Myocyte (in vitro differentiated cells): ENCODE results near the gene MAST3. TPM values are rescaled to one million over a fixed set of nuclear protein-coding genes. Genes with fewer than 3 reads are reported as not detected.
A peak's percentile ranks its signal among the peaks of the same experiment; 100 is the strongest.

Experiments
- DNase-seq: peaks from one replicate; pipeline ENCODE4 v3.0.0-alpha.2; 2012; ENCODE audit warnings: low read depth
- total RNA-seq: library from RNA; depleted of rRNA; stranded (reverse); fragments of >200 nt; gene quantifications from 2 replicates; pipeline ENCODE4 v1.2.3, GENCODE V29; 2014

MAST3 gene
- total RNA-seq, 1 donor from 2014 or later: 5.8 TPM

DNA sequence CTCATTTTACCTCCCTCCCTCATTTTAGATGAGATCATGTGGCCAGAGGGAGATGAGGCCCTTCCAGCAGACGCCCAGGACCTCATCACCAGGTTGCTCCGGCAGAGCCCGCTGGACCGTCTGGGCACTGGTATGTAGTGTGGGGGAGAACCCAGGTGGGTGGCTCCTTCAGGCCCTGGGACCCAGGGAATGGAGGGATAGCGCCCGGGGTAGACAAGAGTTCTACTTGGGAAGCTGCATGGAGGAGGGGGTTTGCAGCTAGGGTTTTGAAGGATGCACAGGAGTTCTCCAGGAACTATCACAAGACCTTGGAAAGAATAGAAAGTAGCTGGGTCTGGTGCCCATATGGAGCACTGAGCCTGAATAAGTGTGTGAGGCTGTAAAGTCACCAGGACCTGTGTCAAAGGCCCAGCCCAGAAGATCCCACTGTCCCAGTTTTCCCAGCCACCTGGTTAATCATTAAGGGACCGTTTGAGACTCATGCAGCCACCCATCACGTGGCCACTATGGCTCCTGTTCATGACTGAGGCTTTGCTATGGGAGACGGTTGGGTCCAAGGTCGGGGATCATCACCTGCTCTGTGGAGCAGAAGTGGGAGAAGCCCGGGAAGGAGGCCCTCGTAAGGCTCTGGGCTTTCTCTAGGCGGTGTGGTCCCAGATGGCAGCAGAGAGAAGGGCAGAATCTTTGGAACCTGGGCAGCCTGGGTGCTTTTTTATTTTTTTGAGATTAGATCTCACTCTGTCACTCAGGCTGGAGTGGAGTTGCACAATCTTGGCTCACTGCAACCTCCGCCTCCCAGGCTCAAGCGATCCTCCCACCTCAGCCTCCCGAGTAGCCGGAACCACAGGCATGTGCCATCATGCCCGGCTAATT lies 38.4 kb downstream of the MAST3 start:
- no peak for DNase-seq

DNA sequence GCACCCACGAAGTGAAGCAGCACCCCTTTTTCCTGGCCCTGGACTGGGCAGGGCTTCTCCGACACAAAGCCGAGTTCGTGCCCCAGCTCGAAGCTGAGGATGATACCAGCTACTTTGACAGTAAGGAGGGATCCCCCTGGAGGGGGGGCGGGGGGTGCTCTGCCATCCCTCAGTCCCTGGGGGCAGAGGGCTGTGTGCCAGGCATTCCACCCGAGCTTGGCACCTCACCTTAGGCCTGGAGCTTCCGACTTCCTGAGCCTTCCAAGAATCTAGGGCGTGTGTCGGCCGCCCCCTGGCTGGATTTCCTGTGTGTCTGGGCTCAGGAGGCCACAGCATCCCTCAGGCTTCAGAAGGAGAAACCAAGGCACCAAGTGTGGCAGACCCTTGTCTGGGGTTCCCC lies 39.7 kb downstream of the MAST3 start:
- DNase-seq: no peak

GRCh38 chr19:18137657-18138339 lies 40.2 kb downstream of the MAST3 start:
- DNase-seq: no peak

DNA sequence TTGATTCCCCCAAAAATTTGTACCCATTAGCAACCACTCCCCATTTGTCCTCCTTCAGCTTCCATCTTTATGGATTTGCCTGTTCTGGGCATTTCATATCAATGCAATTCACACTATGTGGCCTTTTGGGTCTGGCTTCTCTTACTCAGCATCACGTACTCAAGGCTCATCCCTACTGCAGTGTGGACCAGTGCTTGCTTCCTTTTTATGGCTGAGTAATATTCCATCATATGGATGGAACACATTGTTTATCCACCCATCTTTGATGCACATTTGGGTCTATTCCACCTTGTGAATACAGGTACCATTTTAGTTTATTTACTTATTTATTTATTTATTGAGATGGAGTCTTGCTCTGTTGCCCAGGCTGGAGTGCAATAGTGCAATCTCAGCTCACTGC lies 42.9 kb downstream of the MAST3 start:
- DNase-seq: no peak

- DNase-seq: no peak
Measured at GRCh38 chr19:18141031-18141430, 43.5 kb downstream of the MAST3 start.

DNA sequence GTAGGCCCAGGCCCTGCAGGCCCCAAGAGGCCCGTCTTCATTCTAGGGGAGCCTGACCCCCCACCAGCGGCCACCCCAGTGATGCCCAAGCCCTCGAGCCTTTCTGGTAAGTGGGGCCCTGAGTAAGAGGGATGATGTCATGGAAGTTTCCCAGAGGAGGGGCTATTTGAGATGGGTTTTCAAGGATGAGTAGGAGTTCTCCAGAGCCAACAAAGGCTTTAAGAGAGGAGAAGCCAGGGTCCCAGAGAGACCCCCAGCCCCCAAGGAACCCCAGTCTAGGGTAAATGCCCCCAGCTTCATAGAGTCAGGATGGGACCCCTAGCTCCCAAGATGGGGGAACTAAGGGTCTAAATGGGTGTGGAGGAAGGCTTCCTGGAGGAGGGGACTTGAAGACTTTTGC lies 46.3 kb downstream of the MAST3 start:
- no peak for DNase-seq

- no peak for DNase-seq
Measured at GRCh38 chr19:18144361-18144760, 46.8 kb downstream of the MAST3 start.

GRCh38 chr19:18144906-18145305 lies 47.3 kb downstream of the MAST3 start:
- DNase-seq: no peak

GRCh38 chr19:18145391-18145999 lies 47.9 kb downstream of the MAST3 start:
- DNase-seq: no peak

GRCh38 chr19:18147396-18147795 lies 49.8 kb downstream of the MAST3 start:
- no peak for DNase-seq

- DNase-seq: no peak
Measured at GRCh38 chr19:18149596-18149975, 52.0 kb downstream of the MAST3 start.

GRCh38 chr19:18150776-18151624 lies 53.4 kb downstream of the MAST3 start:
- peak; percentile 33 for DNase-seq

DNA sequence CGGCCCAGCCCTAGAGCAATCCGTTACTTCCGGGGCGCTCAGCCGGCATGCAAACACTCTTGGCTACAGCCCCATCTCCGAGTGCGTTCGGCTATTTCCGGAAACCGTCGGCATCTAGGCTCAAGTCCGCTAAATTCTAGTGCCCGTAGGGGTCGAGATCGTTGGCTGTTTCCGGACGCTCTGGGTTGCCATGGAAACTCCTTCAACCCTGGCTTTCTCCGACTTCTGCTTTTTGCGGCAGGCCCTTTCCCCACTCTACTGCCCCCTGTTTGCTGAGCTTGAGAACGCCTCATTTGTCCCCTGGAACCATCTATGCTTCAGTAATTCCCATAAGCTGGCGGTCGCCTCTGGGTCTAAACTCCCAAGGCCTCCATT lies 54.9 kb downstream of the MAST3 start:
- peak; percentile 96 for DNase-seq

DNA sequence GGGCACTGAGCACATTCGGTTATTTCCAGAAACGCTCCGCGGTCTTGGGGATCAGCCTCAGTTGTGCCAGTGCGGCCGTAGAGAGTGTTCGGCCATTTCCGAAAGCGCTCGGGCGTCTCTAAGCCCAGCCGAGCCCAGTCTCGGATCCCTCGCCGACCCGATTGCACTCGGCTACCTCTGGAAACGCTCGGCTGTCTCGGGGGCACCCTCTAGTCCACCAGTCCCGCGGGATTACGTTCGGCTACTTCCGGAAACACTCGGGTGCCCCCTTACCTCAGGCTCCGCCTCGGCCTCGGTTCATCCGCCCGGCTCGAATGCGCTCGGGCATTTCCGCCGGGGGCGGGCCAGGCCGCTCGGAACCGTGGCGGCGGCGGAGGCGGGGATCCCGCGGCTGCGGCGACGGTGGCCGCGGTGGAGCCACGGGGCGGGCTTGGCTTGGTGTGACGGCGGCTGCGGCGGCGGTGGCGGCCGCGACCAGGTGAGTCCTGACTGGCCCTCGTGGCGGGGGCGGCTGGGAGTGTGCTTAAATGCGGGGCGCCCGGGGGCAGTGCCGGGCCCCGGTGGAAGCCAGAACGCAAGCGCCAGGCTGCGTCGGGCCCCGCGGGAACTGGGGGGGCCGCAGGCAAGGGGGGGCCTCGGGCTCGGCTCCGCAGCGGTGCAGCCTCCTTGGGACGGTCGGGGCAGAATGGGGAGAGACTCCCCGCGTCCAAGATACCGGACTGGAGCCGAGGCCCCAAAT lies 55.4 kb downstream of the MAST3 start, which contains the start of gene PIK3R2:
Gene PIK3R2, plus strand, starts transcription at position 347 of the 739 bp plus-strand sequence. CDS start 2,717 bp downstream, outside the sequence.
- peak; percentile 99 for DNase-seq

GRCh38 chr19:18153556-18154134 lies 56.1 kb downstream of the MAST3 start:
- no peak for DNase-seq

- no peak for DNase-seq
Measured at GRCh38 chr19:18155095-18156087, 57.8 kb downstream of the MAST3 start.

DNA sequence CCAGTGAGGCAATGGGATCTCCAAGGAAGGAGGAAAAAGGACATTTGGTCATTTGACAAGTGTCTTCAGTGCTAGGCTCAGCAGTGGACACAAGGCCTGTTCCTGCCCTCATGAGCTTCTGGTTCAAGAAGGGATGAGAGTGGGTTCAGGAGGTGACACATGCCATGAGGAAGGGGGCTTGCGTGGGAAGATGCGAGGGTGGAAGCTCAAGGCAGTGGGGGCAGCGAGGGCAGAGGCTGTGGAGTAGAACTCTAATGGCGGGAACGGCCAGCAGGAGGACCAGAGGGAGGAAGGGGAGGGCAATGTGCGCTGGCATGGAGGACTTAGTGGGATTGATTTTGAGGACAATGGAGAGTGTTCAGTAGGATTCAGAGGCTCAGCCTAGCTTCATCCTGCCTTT lies 58.7 kb downstream of the MAST3 start:
- no peak for DNase-seq

DNA sequence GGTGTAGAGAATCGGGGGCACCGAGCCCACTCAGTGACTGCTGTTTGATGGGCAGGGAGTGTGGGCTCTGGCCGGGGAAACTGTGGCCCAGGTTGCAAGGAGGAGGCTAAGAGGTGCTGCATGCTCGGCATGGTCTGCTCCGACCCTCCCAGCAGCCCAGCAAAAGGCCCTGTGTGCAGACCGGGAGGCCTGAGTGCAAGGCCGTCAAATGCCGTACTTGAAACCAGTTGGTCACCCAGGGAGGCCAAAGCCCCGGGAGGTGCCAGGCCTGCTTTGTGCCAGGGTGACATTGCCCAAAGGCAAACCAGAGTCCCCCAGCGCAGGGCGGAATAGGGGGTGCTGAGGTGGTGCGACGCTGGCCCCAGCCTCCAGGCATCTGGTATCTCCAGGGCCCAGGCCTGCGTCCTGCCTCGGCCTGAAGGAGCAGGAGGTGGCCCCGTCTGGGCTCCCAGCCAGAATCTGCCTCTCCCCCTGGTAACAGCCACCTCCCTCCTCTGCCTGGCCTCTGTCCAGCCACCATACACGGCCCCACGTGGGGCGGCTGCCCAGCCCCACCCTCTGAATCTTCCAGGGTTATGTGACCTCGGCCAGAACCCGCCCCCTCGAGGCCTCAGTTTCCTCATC lies 59.4 kb downstream of the MAST3 start:
- DNase-seq: peak; percentile 86
